Liver (tissue), 9 donors: ENCODE results near the gene PROCA1. TPM values are rescaled to one million over a fixed set of nuclear protein-coding genes. Genes with fewer than 3 reads are reported as not detected.

ENCODE experiments used
- DNase-seq: peaks from one replicate; pipeline ENCODE4 v3.0.0-alpha.2; 2017; ENCODE audit warnings: low spot score
- H3K27ac ChIP-seq, 2 donors: one replicate each; pipeline ENCODE4 v1.7.0; 2013; ENCODE audit warnings: inconsistent platforms in 2 of 2, low read length in 2 of 2, control low read depth in 1 of 2, low read depth in 1 of 2, mild to moderate bottlenecking in 1 of 2
- H3K27me3 ChIP-seq, 4 donors: one replicate each; pipeline versions ENCODE4 v1.6.1 to v1.7.0; 2013; ENCODE audit warnings: low read length in 3 of 4, inconsistent platforms in 1 of 4, mild to moderate bottlenecking in 1 of 4, moderate library complexity in 1 of 4; ENCODE audit not compliant: control insufficient read depth in 4 of 4, insufficient read depth in 4 of 4
- H3K36me3 ChIP-seq, 4 donors: one replicate each; pipeline versions ENCODE4 v1.6.1 to v1.7.0; 2013; ENCODE audit warnings: low read length in 3 of 4, mild to moderate bottlenecking in 3 of 4, low read depth in 1 of 4, moderate library complexity in 1 of 4; ENCODE audit not compliant: control insufficient read depth in 4 of 4, insufficient read depth in 3 of 4
- H3K4me1 ChIP-seq, 4 donors: one replicate each; pipeline versions ENCODE4 v1.6.1 to v1.7.0; 2013; ENCODE audit warnings: low read length in 3 of 4, mild to moderate bottlenecking in 3 of 4, moderate library complexity in 1 of 4; ENCODE audit not compliant: control insufficient read depth in 4 of 4, insufficient read depth in 4 of 4
- H3K4me3 ChIP-seq, 3 donors: one replicate each; pipeline versions ENCODE4 v1.6.1 to v1.7.0; 2013; ENCODE audit warnings: low read length in 3 of 3, control low read depth in 1 of 3, low read depth in 1 of 3, mild to moderate bottlenecking in 1 of 3
- H3K9ac ChIP-seq, 2 donors: one replicate each; pipeline ENCODE4 v1.7.0; 2013; ENCODE audit warnings: low read length in 2 of 2, mild to moderate bottlenecking in 2 of 2, moderate library complexity in 2 of 2, control low read depth in 1 of 2, low read depth in 1 of 2
- H3K9me3 ChIP-seq, 4 donors: one replicate each; pipeline versions ENCODE4 v1.6.1 to v1.7.0; 2013; ENCODE audit warnings: low read length in 3 of 4; ENCODE audit not compliant: control insufficient read depth in 4 of 4
- CTCF ChIP-seq: fragments of 150-350 bp; IDR thresholded peaks from 2 replicates; pipeline ENCODE4 v1.5.1; 2017; ENCODE audit warnings: improper control_type of control experiment, low read depth, low read length; ENCODE audit not compliant: missing input control
- EGR1 ChIP-seq, 2 donors: IDR thresholded peaks; 2 replicates each; pipeline ENCODE4 v1.6.1; 2016 to 2018; ENCODE audit warnings: antibody characterized with exemption in 2 of 2, low read depth in 2 of 2
- FOXA1 ChIP-seq: IDR thresholded peaks from 2 replicates; pipeline ENCODE4 v1.6.1; 2016; ENCODE audit warnings: antibody characterized with exemption
- FOXA2 ChIP-seq: IDR thresholded peaks from 2 replicates; pipeline ENCODE4 v1.6.1; 2016; ENCODE audit warnings: antibody characterized with exemption
- GABPA ChIP-seq, 2 donors: IDR thresholded peaks in 1 of 2; conservative IDR thresholded peaks in 1 of 2; 2 replicates each; pipeline ENCODE4 v1.6.1; 2016; ENCODE audit warnings: antibody characterized with exemption in 2 of 2, mild to moderate bottlenecking in 1 of 2, moderate library complexity in 1 of 2
- HNF4A ChIP-seq, 2 donors: conservative IDR thresholded peaks; 2 replicates each; pipeline ENCODE4 v1.6.1; 2016; ENCODE audit warnings: antibody characterized with exemption in 2 of 2, mild to moderate bottlenecking in 2 of 2
- HNF4G ChIP-seq: IDR thresholded peaks from 2 replicates; pipeline ENCODE4 v1.6.1; 2016; ENCODE audit warnings: antibody characterized with exemption
- JUND ChIP-seq, 2 donors: IDR thresholded peaks; 2 replicates each; pipeline ENCODE4 v1.6.1; 2016; ENCODE audit warnings: antibody characterized with exemption in 2 of 2
- MAX ChIP-seq: IDR thresholded peaks from 2 replicates; pipeline ENCODE4 v1.6.1; 2016; ENCODE audit warnings: antibody characterized with exemption
- NR2F2 ChIP-seq: IDR thresholded peaks from 2 replicates; pipeline ENCODE4 v1.6.1; 2016; ENCODE audit warnings: antibody characterized with exemption
- RAD21 ChIP-seq, 2 donors: IDR thresholded peaks; 2 replicates each; pipeline ENCODE4 v1.6.1; 2016; ENCODE audit warnings: antibody characterized with exemption in 2 of 2, mild to moderate bottlenecking in 2 of 2
- SP1 ChIP-seq: IDR thresholded peaks from 2 replicates; pipeline ENCODE4 v1.6.1; 2018; ENCODE audit warnings: antibody characterized with exemption, mild to moderate bottlenecking
- TAF1 ChIP-seq: conservative IDR thresholded peaks from 2 replicates; pipeline ENCODE4 v1.6.1; 2016; ENCODE audit warnings: antibody characterized with exemption, mild to moderate bottlenecking
- YY1 ChIP-seq: IDR thresholded peaks from 2 replicates; pipeline ENCODE4 v1.6.1; 2016; ENCODE audit warnings: antibody characterized with exemption, mild to moderate bottlenecking
- ZBTB33 ChIP-seq: IDR thresholded peaks from 2 replicates; pipeline ENCODE4 v1.6.1; 2016; ENCODE audit warnings: antibody characterized with exemption
- WGBS: extraction: QIAGEN DNeasy Blood & Tissue Kit; methylation state at CpG from one replicate; pipeline ENCODE4 v1.1.7; 2013; 5-methylcytosine and 5-hydroxymethylcytosine counted together
- polyA plus RNA-seq, 2 donors: library from polyadenylated mRNA; stranded (reverse) in 1 of 2; unstranded in 1 of 2; fragments of 200-250 nt in 1 of 2; fragments of >200 nt in 1 of 2; fragmentation: Nextera tagmentation in 1 of 2; extraction: Ambion mirVana in 1 of 2; gene quantifications; one replicate each; pipeline versions ENCODE4 v1.2.1 to v1.2.3, GENCODE V29; 2013 to 2015
- total RNA-seq, 2 donors: library from RNA; depleted of rRNA; stranded (reverse); fragments of >200 nt; gene quantifications; one replicate each; pipeline ENCODE4 v1.2.3, GENCODE V29; 2014
- TF ChIP-seq, protein P1 (sequence below): IDR thresholded peaks from 2 replicates; pipeline ENCODE4 v1.6.1; 2016; ENCODE audit warnings: antibody characterized with exemption
- TF ChIP-seq, protein P2 (sequence below): IDR thresholded peaks from 2 replicates; pipeline ENCODE4 v1.6.1; 2016; ENCODE audit warnings: antibody characterized with exemption, mild to moderate bottlenecking
- donor health status: healthy.
- donor health status: healthy.
- donor health status: healthy.
- donor health status: healthy.
- donor health status: healthy.

The PROCA1 gene
- total and polyA plus RNA-seq, 4 donors = 0.16 to 0.65 (median 0.35) TPM

DNA sequence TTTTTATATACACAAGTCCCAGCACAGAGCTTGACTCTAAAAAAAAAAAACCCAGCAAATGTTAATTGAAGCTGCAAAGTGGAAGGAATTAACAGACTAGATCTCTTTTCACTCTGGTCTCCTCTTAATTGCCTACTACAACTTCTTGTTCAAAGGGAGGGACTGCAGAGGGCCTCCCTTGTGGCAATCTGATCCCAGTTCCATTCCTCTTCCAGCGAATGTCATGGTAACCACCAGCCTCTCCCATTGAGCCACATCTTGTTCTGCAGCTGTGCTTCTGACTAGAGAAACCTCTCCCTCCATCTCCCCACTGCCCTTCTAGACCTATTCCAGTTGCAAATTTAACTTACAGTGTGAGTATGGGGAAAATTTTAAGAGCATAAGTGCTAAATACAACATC is 43.8 kb downstream of the PROCA1 start:
- peaks cover 5 to 44% (median 25%) of the 10 kb centered on the region in 4 donors for H3K36me3 ChIP-seq
- 92% methylated on average over 1 of the region's 1 CpG for WGBS
- H3K9me3 ChIP-seq = no peaks in the 10 kb centered on the region
- no peak for DNase-seq
- H3K27ac ChIP-seq = no peak overlapping the region
- no peak overlapping the region for H3K9ac ChIP-seq
- TF ChIP-seq YY1 (no peak), FOXA2 (no peak), MAX (no peak), NR2F2 (no peak), SP1 (no peak), CTCF (no peak), HNF4A (conservative IDR thresholded peaks at IDR 0.05) (no peak), GABPA (IDR thresholded peaks at IDR 0.05 in 1 of 2, conservative IDR thresholded peaks at IDR 0.05 in 1 of 2) (no peak), HNF4G (no peak), ZBTB33 (no peak), JUND (IDR thresholded peaks at IDR 0.05) (no peak), RAD21 (IDR thresholded peaks at IDR 0.05) (no peak), TAF1 (no peak), EGR1 (IDR thresholded peaks at IDR 0.05; ENCODE audit: low read depth in 2 of 2) (no peak)
- TF ChIP-seq, protein P1, sequence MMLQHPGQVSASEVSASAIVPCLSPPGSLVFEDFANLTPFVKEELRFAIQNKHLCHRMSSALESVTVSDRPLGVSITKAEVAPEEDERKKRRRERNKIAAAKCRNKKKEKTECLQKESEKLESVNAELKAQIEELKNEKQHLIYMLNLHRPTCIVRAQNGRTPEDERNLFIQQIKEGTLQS = no peak
- TF ChIP-seq, protein P2, sequence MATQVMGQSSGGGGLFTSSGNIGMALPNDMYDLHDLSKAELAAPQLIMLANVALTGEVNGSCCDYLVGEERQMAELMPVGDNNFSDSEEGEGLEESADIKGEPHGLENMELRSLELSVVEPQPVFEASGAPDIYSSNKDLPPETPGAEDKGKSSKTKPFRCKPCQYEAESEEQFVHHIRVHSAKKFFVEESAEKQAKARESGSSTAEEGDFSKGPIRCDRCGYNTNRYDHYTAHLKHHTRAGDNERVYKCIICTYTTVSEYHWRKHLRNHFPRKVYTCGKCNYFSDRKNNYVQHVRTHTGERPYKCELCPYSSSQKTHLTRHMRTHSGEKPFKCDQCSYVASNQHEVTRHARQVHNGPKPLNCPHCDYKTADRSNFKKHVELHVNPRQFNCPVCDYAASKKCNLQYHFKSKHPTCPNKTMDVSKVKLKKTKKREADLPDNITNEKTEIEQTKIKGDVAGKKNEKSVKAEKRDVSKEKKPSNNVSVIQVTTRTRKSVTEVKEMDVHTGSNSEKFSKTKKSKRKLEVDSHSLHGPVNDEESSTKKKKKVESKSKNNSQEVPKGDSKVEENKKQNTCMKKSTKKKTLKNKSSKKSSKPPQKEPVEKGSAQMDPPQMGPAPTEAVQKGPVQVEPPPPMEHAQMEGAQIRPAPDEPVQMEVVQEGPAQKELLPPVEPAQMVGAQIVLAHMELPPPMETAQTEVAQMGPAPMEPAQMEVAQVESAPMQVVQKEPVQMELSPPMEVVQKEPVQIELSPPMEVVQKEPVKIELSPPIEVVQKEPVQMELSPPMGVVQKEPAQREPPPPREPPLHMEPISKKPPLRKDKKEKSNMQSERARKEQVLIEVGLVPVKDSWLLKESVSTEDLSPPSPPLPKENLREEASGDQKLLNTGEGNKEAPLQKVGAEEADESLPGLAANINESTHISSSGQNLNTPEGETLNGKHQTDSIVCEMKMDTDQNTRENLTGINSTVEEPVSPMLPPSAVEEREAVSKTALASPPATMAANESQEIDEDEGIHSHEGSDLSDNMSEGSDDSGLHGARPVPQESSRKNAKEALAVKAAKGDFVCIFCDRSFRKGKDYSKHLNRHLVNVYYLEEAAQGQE = no peak
- no peaks in the 10 kb centered on the region for H3K27me3 ChIP-seq
- H3K4me3 ChIP-seq = no peak overlapping the region
- peaks cover 6 to 17% (median 11%) of the 10 kb centered on the region in 4 donors for H3K4me1 ChIP-seq

GRCh38 chr17:28665994-28666393 is 45.7 kb downstream of the PROCA1 start:
- TF ChIP-seq FOXA2 (no peak), NR2F2 (no peak), EGR1 (IDR thresholded peaks at IDR 0.05; ENCODE audit: low read depth in 2 of 2) (no peak), CTCF (no peak), FOXA1 (no peak), HNF4G (no peak), TAF1 (no peak), SP1 (no peak)
- TF ChIP-seq, protein P1 = no peak
- TF ChIP-seq, protein P2 = no peak
- WGBS = 86% methylated on average over 2 of the region's 2 CpGs
- DNase-seq = no peak
- Histone ChIP-seq H3K9me3 (no peaks in the 10 kb centered on the region), H3K36me3 (peaks cover 0 to 26% (median 11%) of the 10 kb centered on the region in 4 donors), H3K27me3 (no peaks in the 10 kb centered on the region), H3K4me1 (peaks cover 6 to 26% (median 15%) of the 10 kb centered on the region in 4 donors), H3K4me3 (no peak overlapping the region), H3K27ac (no peak overlapping the region), H3K9ac (no peak overlapping the region)
